HG03521 (cell line): ENCODE data around the gene MSH5.
A peak's percentile ranks its signal among the peaks of the same experiment; 100 is the strongest.
"Not testable (repeated sequence)": the region's sequence is repeated elsewhere in the genome, so short reads cannot be mapped to it uniquely, and the experiment has no call there.

ENCODE experiments used
- ATAC-seq: cut with Tn5 transposase; IDR thresholded peaks from one replicate; pipeline ENCODE4 v1.9.1; 2021; ENCODE audit warnings: mild to moderate bottlenecking, moderate library complexity; ENCODE audit not compliant: unreplicated experiment

The MSH5 gene

GRCh38 chr6:31739639-31740396 lies at the start of gene MSH5:
Gene MSH5, plus strand, starts transcription at chr6:31740005. Its CDS starts 462 bp downstream, at chr6:31740467.
- ATAC-seq, result peak; percentile 77

GRCh38 chr6:31690231-31691077 lies 49.4 kb upstream of the MSH5 start:
- ATAC-seq, result no peak

- ATAC-seq, result no peak
Measured at GRCh38 chr6:31691078-31691463, 48.7 kb upstream of the MSH5 start.

GRCh38 chr6:31691564-31692108 lies 48.2 kb upstream of the MSH5 start:
- no peak for ATAC-seq

GRCh38 chr6:31692353-31692752 lies 47.5 kb upstream of the MSH5 start:
- no peak for ATAC-seq

- ATAC-seq, result no peak
Measured at GRCh38 chr6:31692886-31693285, 46.9 kb upstream of the MSH5 start.

- ATAC-seq, result no peak
Measured at GRCh38 chr6:31693535-31693934, 46.3 kb upstream of the MSH5 start.

- ATAC-seq, result no peak
Measured at GRCh38 chr6:31697555-31697954, 42.2 kb upstream of the MSH5 start.

- ATAC-seq, result no peak
Measured at GRCh38 chr6:31700740-31701401, 38.9 kb upstream of the MSH5 start.

GRCh38 chr6:31701666-31702404 lies 38.0 kb upstream of the MSH5 start:
- ATAC-seq, result no peak

- no peak for ATAC-seq
Measured at GRCh38 chr6:31702405-31702818, 37.4 kb upstream of the MSH5 start.

GRCh38 chr6:31702819-31703716 lies 36.7 kb upstream of the MSH5 start, which contains the start of gene ABHD16A:
Gene ABHD16A, minus strand, starts transcription at chr6:31703324. Its CDS starts 43 bp downstream, at chr6:31703281.
- peak; percentile 75 for ATAC-seq

GRCh38 chr6:31705931-31706330 lies 33.9 kb upstream of the MSH5 start:
- ATAC-seq, result no peak

- no peak for ATAC-seq
Measured at GRCh38 chr6:31706599-31706998, 33.2 kb upstream of the MSH5 start, which contains the start of gene LY6G6F. Gene LY6G6F, plus strand, starts transcription at chr6:31706866. Its CDS starts 41 bp downstream, at chr6:31706907.

GRCh38 chr6:31707701-31708100 lies 32.1 kb upstream of the MSH5 start:
- ATAC-seq, result no peak

GRCh38 chr6:31708224-31708623 lies 31.6 kb upstream of the MSH5 start:
- ATAC-seq, result no peak

- not testable (repeated sequence) for ATAC-seq
Measured at GRCh38 chr6:31709157-31709556, 30.6 kb upstream of the MSH5 start.

GRCh38 chr6:31710523-31711219 lies 29.1 kb upstream of the MSH5 start:
- ATAC-seq, result no peak

GRCh38 chr6:31711233-31711632 lies 28.6 kb upstream of the MSH5 start:
- no peak for ATAC-seq
